ENCODE results near the gene HSPA5.
"Not testable (repeated sequence)": the region's sequence is repeated elsewhere in the genome, so short reads cannot be mapped to it uniquely, and the experiment has no call there.

HSPA5 gene

DNA sequence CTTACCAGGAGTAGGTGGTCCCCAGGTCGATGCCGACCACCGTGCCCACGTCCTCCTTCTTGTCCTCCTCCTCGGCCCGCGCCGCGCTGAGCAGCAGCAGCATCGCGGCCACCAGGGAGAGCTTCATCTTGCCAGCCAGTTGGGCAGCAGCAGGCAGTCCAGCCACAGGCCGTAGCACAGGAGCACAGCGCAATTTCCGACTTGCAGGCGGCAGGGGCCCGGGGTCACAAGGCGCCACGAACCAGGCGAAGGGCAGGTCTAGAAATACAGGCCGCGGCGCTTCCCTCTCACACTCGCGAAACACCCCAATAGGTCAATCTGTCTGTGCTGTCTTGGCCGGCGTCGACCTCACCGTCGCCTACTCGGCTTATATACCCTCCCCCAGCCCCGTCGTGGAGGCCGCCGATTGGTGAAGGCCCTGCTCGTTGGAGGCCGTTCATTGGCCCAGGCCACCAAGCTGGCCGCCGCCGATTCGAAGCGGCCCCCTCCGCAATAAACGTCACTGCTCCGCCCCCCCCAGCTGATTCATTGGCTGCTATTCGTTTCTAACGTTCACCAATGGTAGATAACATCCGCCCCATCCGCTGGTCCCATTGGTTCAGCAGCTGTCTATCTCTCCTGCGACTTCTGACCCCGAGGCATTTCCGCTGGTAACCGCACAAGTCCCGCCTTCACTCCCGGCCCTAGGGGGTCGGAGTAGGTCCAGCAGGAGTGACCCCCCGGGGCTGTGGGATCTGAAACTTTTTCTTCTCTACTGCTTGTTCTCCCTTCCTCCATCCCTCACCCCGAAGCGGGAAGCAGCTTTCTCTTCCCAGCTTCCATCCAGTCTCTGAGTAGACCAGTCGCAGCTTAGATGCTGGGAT is at the start of gene HSPA5:
TSS of gene HSPA5 (minus strand) at position 344 of the 863 bp plus-strand sequence. CDS start at position 127, 217 bp downstream.
- peak; percentile 97 for DNase-seq (ENCODE audit: low spot score)
- in situ Hi-C loops (cut with MboI; ENCODE audit: low pct_unique_long_range_greater_than_20kb, low sequenced_read_pairs, unreplicated experiment), result no loop called here
- TF ChIP-seq, protein P1, sequence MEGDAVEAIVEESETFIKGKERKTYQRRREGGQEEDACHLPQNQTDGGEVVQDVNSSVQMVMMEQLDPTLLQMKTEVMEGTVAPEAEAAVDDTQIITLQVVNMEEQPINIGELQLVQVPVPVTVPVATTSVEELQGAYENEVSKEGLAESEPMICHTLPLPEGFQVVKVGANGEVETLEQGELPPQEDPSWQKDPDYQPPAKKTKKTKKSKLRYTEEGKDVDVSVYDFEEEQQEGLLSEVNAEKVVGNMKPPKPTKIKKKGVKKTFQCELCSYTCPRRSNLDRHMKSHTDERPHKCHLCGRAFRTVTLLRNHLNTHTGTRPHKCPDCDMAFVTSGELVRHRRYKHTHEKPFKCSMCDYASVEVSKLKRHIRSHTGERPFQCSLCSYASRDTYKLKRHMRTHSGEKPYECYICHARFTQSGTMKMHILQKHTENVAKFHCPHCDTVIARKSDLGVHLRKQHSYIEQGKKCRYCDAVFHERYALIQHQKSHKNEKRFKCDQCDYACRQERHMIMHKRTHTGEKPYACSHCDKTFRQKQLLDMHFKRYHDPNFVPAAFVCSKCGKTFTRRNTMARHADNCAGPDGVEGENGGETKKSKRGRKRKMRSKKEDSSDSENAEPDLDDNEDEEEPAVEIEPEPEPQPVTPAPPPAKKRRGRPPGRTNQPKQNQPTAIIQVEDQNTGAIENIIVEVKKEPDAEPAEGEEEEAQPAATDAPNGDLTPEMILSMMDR (IDR thresholded peaks at IDR 0.05; ENCODE audit: extremely low read depth, insufficient read depth, missing control alignments), result no peak

DNA sequence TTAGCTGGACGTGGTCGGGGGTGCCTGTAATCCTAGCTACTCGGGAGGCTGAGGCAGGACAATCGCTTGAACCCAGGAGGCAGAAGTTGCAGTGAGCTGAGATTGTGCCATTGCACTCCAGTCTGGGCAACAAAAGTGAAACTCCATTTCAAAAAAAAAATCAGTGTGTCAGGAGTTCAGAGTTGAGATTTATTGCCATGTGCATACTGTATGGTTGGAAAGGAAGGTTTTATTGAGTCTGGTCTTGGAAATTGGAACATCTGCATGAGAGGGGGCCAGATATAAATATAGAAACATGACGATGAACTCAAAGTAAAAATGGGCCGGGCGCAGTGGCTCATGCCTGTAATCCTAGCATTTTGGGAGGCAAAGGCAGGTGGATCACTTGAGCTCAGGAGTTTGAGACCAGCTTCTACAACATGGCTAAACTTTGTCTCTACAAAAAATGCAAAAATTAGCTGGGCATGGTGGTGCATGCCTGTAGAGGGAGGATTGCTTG is 45.8 kb upstream of the HSPA5 start:
- in situ Hi-C loops (cut with MboI; ENCODE audit: low pct_unique_long_range_greater_than_20kb, low sequenced_read_pairs, unreplicated experiment); DNase-seq (ENCODE audit: low spot score): not testable (repeated sequence)

DNA sequence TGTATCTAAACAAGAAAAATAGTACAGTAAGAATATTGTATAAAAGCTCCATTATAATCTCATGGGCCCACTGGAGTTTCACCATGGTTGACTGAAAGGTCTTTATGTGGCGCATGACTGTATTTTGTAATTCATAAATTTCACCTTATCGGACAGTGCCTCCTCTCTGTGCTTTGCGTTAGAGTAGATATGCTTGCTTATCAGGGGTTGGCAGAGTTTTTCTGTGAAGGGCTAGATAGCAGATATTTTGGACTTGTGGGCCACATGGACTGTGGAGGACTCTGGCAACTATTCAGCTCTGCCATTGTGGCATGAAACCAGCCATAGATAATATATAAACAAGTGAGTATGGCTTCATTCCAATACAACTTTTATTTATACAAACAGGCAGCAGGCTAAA is 43.7 kb upstream of the HSPA5 start:
- no peak for DNase-seq (ENCODE audit: low spot score)
- TF ChIP-seq, protein P1 (IDR thresholded peaks at IDR 0.05; ENCODE audit: extremely low read depth, insufficient read depth, missing control alignments), result no peak
- in situ Hi-C loops (cut with MboI; ENCODE audit: low pct_unique_long_range_greater_than_20kb, low sequenced_read_pairs, unreplicated experiment), result no loop called here

DNA sequence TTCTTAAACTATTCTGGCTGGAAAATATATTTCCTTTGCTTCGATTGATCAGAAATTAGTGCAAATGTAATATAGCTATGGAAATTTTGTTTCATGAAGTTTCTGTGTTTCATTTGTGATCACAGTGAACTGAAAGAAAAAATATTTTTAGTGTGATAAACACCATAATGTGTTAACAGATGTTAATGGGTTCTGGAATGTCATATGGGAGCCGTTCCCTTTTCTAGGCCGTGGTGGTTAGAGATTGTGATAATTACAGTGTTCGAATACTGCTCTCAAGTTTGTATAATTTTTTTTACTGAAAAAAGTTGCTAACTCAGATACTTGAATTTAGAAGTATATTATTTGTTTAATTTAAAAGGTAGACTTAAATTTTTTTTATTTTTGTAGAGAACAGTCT is 39.8 kb upstream of the HSPA5 start:
- in situ Hi-C loops (cut with MboI; ENCODE audit: low pct_unique_long_range_greater_than_20kb, low sequenced_read_pairs, unreplicated experiment), result no loop called here
- no peak for DNase-seq (ENCODE audit: low spot score)
- TF ChIP-seq, protein P1 (IDR thresholded peaks at IDR 0.05; ENCODE audit: extremely low read depth, insufficient read depth, missing control alignments), result no peak

DNA sequence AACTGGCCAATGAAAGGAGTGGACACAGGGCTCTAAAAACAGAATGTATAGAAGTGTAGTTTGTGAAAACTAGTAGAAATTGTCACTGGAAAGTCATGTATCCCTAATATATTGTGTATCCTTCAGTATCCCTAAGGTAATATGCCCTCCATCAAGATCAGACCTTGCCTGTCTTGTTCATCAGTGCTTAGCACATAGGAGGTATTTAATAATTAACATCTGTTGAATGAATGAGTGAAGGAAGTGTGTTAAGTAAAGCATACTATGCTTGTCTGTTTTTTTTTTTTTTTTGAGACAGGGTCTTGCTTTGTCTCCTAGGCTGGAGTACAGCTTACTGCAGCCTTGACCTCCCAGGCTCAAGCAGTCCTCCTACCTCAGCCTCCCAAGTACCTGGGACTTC is 36.3 kb upstream of the HSPA5 start:
- no peak for DNase-seq (ENCODE audit: low spot score)
- in situ Hi-C loops (cut with MboI; ENCODE audit: low pct_unique_long_range_greater_than_20kb, low sequenced_read_pairs, unreplicated experiment), result no loop called here
- TF ChIP-seq, protein P1 (IDR thresholded peaks at IDR 0.05; ENCODE audit: extremely low read depth, insufficient read depth, missing control alignments), result no peak

DNA sequence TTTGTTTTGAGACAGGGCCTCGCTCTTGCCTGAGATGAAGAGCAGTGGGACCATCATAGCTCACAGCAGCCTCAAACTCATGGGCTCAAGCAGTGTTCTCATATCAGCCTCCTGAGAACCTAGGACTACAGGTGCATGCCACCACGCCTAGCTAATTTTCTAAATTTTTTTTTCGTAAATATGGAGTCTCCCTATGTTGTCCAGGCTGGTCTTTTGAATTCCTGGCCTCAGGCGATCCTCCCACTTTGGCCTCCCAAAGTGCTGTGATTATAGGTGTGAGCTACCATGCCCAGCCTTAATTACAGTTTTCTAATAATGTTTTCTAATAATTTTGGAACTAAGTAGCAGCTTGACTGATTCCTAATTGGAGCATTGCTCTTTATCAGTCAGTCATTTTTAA is 35.6 kb upstream of the HSPA5 start:
- TF ChIP-seq, protein P1 (IDR thresholded peaks at IDR 0.05; ENCODE audit: extremely low read depth, insufficient read depth, missing control alignments), result no peak
- no peak for DNase-seq (ENCODE audit: low spot score)
- in situ Hi-C loops (cut with MboI; ENCODE audit: low pct_unique_long_range_greater_than_20kb, low sequenced_read_pairs, unreplicated experiment), result no loop called here

DNA sequence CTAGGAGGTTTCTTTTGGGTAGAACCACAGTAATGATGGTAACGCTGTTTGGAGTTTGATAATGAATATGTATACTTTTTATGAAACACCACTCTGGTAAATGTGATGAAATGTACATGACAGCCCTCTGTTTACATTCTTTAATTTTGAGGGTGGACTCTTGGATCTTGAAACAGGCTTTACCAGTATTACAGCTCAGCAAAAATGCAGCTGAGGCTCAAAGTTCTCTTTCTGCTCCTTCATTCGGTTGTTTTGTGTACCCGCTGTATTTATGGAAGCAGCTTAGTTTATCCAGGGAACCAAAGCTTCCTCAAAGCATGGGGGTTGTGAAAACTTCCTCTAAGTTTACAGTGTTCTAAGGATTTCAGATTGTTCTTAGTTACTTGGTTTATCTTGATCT is 31.6 kb upstream of the HSPA5 start:
- in situ Hi-C loops (cut with MboI; ENCODE audit: low pct_unique_long_range_greater_than_20kb, low sequenced_read_pairs, unreplicated experiment), result no loop called here
- DNase-seq (ENCODE audit: low spot score), result no peak
- TF ChIP-seq, protein P1 (IDR thresholded peaks at IDR 0.05; ENCODE audit: extremely low read depth, insufficient read depth, missing control alignments), result no peak
